ENCODE results near the gene COPS7B.

DNA sequence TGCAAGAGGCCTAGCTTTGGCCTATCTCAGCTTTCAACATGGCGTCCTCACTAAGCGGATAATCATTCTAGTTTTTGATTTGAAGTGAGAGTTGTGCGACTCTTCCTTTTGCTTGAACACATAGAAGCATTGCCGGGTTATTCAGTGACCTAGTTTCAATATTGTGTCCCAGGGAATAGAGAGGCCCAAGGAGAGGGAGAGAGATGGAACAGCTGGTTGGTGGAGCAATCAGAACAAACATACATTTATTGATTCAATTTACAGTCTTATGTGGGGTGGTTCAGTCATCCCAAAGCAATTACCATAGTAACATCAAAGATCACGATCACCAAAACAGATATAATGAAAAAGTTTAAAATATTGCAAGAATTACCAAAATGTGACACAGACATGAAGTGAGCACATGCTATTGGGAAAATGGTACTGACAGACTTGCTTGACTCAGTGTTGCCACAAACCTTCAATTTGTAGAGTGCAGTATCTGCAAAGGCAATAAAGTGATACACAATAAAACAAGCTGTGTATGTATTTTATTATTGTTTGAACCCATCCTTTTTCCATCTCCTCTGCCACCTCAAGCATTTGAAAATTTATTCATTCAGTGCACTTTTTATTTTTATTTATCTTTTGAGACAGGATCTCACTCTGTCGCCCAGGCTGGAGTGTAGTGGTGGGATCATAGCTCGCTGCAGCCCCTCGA, 30.2 kb downstream of the COPS7B start:
- TF ChIP-seq, protein P1, sequence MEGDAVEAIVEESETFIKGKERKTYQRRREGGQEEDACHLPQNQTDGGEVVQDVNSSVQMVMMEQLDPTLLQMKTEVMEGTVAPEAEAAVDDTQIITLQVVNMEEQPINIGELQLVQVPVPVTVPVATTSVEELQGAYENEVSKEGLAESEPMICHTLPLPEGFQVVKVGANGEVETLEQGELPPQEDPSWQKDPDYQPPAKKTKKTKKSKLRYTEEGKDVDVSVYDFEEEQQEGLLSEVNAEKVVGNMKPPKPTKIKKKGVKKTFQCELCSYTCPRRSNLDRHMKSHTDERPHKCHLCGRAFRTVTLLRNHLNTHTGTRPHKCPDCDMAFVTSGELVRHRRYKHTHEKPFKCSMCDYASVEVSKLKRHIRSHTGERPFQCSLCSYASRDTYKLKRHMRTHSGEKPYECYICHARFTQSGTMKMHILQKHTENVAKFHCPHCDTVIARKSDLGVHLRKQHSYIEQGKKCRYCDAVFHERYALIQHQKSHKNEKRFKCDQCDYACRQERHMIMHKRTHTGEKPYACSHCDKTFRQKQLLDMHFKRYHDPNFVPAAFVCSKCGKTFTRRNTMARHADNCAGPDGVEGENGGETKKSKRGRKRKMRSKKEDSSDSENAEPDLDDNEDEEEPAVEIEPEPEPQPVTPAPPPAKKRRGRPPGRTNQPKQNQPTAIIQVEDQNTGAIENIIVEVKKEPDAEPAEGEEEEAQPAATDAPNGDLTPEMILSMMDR (IDR thresholded peaks at IDR 0.05) = no peak
- TF ChIP-seq POLR2A (IDR thresholded peaks at IDR 0.05) = no peak

Data from lower leg skin (tissue), 3 donors.